GM19467 (cell line): ENCODE measurements around the gene XIRP1.

ENCODE experiments used
- ATAC-seq: cut with Tn5 transposase; IDR thresholded peaks from one replicate; pipeline ENCODE4 v1.9.1; 2021; ENCODE audit warnings: mild to moderate bottlenecking, moderate library complexity; ENCODE audit not compliant: unreplicated experiment

The XIRP1 gene

DNA sequence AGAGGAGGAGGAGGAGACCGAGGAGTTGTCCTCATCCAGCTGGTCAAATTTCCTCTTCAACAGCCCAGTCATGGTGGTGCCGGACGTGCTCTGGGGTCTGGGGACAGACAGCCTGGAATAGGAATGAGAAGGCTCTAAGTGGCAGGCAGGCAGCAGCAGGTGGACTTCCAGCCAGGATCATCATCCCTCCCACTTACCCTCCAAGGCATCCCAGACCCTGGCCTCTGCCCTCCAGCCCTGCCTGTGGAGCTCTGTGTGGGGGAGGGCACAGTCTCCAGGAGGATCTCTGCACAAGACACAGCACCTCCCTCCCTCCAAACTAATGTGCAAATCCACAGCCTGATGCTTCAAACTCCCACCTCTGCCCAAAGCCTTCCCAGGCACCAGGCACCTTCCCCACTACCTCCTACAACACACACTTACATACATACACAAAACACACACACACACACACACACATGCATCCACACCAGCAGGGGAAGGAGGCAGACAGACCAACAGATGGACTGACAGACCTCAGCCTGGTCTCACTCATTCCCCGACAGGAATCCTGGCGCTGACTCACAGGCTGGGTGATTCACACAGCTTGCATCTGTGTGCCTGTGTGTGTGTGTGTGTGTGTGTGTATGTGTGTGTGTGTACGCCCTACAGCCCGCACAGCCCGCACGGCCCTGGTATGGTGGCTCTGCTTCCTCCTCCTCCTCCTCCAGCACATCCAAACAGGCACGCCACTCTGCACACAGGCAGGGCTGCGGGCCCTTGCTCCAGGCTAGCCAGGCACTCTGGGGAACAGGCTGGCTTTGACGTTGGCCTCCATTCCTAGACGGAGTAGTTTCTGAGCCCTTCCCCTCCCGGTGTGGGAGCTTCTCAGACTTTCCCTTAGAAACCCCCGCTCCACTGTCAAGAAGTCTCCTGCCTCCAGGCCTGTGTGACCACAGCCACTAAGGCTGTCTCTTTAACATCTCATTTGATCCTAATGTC, 45.5 kb downstream of the XIRP1 start:
- ATAC-seq: no peak

DNA sequence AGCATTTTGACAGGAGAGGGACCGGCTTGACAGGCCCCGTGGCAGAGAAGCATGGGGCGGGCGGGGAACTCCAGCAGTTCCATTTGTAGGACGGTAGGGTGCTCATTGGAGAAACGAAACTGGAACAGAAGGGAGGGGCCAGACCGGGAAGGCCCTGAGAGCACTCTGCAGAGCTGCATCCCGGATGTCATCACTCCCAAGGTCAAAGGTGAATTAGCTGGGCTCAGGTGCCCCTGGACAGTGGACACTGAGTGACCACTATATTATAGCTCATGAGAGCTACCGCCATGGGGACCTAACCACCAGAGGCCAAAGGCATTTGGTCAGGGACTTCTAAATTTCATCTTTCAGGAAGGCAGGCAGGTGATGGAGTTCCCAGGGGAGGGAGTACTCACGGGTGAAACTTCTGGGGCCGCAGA, 46.3 kb downstream of the XIRP1 start:
- ATAC-seq: no peak

DNA sequence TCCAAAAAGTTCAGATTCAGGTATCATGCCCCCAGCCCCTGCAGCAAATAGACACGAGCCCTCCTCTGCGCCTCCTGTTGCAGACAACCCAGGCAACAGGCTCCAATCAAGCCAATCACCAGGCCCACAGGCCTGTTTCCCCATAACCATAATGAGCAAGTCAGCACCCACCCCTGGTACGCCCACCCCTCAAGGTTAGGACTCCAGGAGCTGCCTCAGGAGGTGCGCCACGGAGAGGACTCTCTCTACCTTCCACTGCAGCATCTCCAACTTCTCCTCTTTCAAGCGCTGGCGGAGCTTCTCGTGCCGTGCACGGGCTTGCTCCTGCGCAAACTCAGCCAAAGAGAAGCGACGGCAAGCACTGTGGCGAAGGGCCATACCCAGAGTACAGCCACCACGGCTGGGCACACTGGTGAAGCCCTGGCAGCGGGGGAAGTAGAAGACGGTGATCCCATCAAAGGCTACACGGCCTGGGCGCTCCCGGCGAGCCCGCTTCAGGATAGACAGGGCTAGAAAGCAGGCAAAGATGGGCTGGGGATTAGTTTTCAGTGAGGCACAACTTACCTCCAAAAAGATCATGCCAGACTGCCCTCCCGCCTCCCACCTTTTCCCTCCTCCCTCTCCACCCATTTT, 47.5 kb downstream of the XIRP1 start:
- no peak for ATAC-seq

DNA sequence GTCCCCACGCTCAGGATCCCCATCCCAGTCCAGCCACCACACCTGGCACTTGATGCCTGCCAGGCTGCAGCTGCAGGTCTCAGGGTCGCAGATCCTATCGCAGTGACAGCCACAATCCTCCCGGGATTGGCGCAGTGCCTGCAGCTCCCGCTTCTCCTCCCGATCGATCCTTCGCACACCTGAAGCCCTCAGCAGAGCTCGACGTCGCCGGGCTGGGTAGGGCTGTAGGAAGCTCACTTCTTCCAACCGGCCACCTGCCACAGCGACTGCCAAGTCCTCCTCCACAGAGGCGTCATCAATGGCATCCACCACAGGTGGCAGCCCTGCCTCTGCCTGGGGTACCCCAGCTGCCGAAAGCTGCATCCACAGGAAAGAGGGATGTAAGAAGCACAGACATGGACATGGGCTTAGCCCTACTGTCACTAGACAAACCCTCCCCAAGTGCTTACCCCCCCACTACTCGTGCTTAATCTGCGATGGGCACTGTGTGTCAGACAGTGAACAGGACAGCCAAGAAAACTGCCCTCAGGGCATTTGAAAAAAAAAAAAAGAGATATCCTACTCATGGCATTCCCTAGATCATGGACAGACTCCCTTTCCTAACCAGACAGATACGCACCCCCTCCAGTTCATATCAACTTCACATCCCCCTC, 48.2 kb downstream of the XIRP1 start:
- no peak for ATAC-seq

DNA sequence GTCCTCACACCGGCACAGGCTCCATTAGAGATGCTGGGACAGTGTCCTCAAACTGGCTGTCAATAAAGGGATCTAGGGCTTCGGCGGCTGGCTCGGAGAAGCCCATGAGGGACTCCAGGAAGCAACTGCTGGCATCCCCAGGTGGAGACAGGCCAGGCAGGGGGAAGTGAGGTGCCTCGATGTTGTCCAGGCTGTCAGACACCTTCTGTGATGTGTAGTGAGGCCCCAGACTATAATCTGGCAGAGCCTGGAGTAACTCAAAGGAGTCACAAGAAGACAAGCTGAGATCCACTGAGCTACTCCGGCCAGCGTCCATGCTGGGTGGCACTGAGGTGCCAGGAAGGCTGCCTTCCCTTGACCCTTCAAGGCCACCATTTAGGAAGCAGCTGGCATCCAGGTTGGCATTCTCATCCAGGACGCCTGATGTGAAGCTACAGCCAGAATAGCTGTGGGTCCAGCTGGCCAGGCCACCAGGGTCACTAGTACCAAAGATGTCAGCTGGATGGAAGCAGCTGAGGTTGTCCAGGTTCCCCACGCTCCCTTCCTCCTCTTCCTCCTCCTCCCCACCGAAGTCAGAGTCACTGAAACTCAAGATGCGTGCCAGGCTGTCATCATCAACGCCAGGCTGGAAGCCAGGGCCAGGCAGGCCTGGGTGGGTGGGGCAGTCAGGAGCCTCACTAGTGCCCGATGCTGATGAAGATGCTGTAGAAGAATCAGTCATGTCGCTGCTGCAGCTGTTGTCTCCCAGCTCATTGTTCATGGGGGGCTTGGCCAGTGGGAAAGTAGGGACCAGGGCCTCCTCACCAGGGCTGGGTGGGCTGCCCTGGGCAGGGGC, 49.1 kb downstream of the XIRP1 start:
- ATAC-seq: no peak

DNA sequence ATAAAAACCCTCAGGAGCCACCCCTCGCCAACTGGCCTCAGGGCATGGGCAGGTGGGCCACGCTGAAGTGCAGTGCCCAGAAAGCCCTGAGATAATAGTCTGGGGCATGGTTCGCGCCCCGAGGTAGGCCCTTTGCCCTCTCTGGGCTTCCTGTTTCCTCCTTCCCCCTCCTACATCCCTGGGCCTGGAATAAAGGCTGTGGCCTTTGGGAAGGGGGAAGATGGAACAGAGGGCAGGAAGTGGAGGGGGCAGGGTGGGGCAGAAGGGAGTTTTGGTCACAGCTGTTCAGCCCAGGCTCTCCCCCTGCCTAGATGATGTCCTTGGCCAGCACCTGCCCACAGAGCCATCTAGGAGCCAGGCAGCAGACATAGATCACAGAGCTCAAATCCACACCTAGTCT, 50.3 kb downstream of the XIRP1 start:
- ATAC-seq: no peak

DNA sequence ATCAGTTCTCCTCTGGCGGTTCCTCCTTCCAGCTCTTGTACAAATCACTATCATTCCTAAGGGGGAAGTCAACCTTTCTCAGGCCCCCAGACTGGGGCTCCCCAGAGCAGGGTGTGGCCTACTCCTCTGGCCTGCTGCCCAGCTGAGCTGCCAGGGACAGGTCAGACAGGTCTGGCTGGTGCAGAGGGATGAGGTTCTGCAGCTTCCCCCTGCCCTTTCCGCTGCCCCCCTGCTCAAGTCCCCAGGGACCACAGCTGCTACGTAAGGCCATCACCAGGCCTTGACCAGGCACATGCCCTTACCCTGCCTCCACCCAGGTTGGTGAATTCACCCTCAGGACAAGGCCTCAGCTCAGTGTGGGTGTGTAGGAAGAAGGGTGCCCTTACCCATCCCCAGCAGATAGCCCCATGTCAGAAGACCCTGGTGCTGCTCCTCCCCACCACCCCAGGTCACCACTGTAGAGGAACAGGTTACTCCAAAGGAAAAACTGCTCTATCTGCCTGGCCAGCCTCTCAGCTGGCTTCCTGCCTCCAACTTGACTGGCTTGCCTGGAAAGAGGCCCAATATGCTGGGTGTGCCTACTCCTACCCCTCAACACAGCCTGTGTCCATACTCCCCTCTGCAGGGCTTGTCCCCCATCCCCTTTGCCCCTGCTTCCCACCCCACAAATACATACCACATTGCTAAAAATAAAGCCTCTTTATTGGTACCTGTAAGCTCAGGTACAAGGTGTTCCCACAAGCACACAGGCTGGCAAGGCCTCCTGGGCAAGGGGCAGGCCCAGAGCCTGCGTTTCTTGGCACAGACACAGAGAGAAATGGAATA, 51.0 kb downstream of the XIRP1 start:
- ATAC-seq: no peak

DNA sequence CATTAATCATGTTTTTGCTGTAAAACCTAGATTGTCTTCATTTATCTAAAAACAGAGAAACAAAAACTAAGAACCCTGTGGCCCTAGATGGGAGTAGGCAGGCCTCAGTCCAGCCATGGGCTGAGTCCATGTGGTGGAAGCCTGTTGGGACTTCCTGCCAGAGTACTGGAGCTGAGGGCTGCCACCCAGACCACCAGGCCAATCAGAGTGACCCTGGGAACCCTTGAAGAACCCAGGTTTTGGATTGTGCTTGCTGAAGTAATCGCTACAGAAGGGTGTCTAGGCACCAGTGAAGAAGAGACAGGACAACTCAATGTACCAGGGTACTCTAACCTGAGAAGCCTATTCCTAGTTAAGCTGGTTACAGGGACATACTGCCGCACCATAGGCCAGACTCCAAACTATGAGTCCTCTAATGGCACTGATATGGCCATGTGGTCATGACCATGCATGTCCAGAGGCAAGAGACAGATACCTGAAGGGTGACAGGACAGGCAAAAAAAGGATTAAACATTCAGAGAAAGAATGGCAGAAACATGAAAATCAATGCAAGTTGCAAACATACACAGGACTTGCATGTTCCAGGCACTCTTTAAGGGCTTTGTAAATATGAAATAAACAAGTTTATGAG, 51.9 kb downstream of the XIRP1 start:
- ATAC-seq: no peak

DNA sequence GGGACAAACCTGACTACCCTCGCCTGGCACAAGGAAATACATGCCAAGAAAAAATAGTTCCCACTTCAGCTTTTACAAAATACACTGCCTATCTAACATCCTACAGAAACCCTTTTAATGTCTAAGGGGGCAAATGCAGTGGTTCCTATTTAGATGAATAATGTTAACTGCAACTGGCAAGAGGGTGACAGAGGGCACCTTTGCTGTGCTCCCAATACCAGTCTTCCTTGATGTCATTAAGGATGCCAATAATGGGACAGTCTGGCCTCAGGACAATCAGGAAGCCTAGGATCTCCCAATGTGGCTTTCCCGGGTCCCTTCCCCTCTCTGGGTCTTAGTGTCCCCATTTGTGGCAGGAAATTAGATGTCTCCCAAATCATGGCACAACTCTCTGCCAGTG, 53.0 kb downstream of the XIRP1 start:
- no peak for ATAC-seq

DNA sequence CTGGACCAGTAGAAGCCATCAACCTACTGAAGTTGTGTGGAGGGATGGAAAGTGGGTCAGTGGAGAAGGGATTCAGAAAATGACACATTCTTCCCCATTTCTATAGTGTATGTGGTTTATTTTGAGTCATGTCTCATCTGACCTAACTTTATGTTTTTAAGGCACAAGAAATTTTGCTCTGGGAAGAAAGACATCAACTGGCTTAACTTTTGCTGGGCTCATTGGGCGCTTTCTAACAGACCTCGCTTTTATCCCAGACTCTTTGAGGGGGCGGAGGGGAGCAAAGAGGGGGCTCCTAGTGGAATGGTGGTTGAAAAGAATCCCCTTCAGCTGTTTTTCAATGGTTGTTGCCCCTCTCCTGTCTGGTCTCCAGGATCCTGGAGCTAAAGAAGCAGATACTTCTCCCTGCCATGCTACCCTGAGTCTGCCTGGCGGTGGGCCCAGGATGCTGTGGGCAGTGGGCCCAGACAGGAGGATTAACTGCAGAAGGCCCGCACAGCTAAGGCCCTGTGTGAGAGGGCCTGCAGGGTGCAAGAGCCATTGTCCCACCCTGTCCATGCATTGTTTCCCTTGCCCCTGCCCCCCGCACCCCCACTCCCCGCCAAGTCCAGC, 53.5 kb downstream of the XIRP1 start:
- no peak for ATAC-seq

DNA sequence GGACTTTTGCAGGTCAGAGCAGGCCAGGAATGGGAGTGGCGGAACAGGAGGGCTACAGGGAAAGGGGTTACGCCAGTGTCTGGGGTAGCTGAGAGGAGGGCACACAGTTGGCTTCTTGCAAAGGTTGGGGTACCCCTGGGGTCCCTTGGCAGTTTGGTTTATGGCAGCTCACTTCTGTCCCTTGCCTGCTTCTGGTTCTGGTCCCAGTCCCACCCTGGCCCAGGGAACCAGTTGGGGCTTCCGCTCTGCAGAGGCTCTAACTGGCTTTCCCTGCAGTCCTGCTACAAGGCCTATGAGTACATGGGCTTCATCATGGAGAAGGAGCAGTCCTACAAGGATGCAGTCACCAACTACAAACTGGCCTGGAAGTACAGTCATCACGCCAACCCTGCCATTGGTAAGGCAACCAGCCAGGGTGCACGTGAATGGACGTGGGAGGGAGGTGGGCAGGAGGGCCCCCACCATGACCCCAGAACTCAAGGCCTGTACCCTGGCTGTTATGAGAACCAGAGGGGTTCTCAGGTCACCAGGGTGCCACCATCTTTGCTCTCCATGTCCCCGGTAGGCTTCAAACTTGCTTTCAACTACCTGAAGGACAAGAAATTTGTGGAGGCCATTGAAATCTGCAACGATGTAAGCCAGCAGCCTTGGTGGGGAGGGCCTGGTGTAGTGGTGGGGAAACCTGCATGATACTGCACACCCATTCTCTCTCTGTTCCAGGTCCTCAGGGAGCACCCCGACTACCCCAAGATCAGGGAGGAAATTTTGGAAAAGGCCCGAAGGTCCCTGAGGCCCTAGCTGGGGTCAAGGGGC, 54.2 kb downstream of the XIRP1 start:
- ATAC-seq: no peak

DNA sequence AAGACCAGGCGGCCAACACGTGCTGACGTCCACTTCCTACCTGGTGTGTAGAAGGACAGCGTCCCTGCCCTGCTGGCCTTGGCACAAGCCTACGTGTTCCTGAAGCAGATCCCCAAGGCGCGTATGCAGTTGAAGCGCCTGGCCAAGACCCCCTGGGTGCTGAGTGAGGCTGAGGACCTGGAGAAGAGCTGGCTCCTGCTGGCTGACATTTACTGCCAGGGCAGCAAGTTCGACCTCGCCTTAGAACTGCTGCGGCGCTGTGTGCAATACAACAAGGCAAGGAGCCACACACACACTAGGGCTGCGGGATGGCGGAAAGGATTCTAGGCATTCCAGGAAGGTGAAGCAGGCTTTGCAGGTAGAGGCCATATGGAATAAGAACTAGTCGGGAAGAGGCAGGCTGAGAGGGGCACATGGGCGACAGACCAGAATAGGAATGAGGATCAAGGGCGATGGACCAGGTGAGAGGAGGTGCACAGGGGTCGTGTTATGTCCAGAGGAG, 54.9 kb downstream of the XIRP1 start:
- no peak for ATAC-seq

DNA sequence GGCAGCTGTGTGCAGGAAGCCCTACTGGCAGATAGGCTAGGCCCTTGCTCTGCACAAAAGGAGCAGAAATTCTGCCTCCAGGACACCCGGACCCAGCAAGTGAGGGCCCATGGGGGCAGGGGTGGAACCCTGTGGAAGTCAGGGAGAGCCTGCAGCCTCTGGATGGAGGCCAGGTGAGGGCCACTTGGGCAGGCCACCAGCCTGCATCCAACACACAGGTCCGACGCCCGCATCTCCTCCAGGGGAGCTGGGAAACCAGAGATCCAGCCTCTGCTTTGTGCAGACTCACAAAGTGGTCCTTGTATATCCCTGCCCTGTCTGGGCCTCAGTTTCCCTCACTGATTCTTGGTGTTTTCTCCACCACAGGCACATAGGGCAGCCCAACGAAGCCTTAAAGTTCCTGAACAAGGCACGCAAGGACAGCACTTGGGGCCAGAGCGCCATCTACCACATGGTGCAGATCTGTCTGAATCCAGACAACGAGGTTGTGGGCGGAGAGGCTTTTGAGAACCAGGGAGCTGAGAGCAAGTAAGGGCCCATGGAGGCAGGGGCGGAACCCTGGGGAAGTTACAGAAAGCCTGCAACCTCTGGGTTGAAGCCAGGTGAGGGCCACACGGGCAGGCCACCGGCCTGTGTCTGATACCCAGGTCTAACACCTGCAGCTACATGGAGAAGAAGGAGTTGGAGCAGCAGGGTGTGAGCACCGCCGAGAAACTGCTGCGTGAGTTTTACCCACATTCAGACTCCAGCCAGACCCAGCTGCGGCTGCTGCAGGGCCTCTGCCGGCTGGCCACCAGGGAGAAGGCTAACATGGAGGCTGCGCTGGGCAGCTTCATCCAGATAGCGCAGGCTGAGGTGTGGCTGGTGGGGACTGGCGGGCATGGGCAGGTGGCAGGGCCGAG, 55.6 kb downstream of the XIRP1 start:
- no peak for ATAC-seq

DNA sequence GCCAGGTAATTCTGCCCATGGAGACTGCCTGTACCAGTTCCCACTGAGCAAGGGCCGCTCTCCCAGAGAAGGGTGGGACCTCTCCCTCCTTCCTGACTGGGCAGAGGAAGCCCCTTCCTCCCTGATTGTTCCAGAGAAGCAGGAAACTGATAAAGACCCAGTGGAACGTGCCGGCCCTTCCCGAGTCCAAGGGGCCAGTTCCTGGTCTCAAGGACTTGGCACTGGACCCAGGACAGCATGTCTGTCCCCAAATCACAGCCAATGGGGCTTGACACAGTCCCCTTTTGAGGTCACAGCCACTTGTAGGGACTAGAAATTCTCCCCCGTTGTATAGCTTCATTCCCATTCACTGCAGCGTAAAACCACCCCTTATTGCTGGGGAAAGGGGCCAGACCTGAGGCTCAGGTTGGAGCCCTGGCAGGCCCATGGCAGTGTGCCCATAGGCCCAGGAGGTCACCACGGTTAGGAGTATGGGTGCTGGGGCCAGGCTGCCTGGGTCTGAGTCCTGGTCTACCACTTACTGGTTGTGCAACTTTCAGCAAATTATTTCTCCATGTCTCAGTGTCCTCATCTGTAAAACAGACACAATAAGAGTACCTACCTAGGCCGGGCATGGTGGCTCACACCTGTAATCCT, 57.1 kb downstream of the XIRP1 start:
- no peak for ATAC-seq

DNA sequence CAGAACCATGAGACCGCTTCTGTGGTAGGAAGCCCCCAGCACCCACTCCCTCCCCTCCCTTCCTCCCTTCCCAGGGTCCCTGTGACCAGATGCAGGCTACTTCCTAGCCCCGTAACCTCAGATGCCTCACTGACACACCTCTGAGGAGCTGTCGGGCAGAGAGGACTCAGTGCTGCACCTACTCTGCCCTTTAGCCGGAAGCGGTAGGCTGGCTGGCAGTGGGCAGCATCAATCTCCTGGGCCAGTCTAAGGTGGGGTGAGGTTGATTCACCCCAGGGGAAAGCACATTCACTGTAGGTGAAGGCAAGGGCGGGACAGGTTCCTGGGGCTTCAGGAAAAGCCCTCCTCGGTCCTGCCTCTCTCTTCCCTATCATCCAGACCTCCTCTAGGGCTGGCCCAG, 58.1 kb downstream of the XIRP1 start:
- ATAC-seq: no peak

DNA sequence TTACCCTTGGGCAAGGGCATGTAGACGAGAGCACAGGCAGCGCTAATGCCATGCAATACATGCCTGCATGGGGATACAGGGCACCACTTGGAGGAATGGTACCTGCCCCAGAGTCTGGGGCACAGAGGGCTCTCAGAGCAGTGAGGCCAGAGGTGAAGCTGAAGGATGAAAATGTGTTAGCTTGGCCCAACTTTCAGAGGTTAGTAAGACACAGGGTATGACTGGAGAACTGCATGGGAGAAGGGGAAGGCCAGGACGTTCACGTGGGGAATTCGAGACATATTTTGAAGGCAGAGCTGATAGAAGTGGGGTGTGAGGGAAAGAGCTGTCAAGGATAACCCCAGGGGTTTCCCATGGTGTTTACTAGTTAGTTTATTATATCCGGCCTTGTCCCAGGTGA, 58.6 kb downstream of the XIRP1 start:
- ATAC-seq: no peak
